HepG2 (cell line): Measurements from ENCODE around the gene SOHLH2. TPM values are rescaled to one million over a fixed set of nuclear protein-coding genes. Genes with fewer than 3 reads are reported as not detected.

Source experiments
- HOXA3 ChIP-seq: sonication (generic); formaldehyde crosslinking; IDR thresholded peaks from 2 replicates; pipeline ENCODE4 v1.5.0; 2020; ENCODE audit warnings: missing genetic modification reagents
- IRF2 ChIP-seq: IDR thresholded peaks from 2 replicates; pipeline ENCODE4 v1.6.1; 2018; ENCODE audit warnings: missing genetic modification reagents, missing compliant biosample characterization
- RELA ChIP-seq: sonication (generic); formaldehyde crosslinking; IDR thresholded peaks from 2 replicates; pipeline ENCODE4 v1.4.0; 2020; ENCODE audit warnings: missing genetic modification reagents
- ZNF251 ChIP-seq: sonication (generic); formaldehyde crosslinking; IDR thresholded peaks from 2 replicates; pipeline ENCODE4 v1.9.0; 2021; ENCODE audit warnings: mild to moderate bottlenecking, missing genetic modification reagents
- polyA plus RNA-seq, 8 experiments: library from polyadenylated mRNA; depleted of rRNA in 3 of 8; stranded (reverse) in 7 of 8; unstranded in 1 of 8; fragments of >200 nt; fragmentation: Illumina TruSeq in 4 of 8; extraction: Trizol in 4 of 8; gene quantifications; 2 replicates each; pipeline versions ENCODE4 v1.2.1 to v1.2.3, GENCODE V29; 2011 to 2016; ENCODE audit warnings: low read depth in 4 of 8, missing spikeins in 1 of 8, mixed read lengths in 1 of 8; ENCODE audit not compliant: insufficient read depth in 1 of 8
- total RNA-seq, 5 experiments: library from RNA; depleted of rRNA; stranded (reverse); fragments of >200 nt; fragmentation: Illumina TruSeq; extraction: Trizol; gene quantifications; 2 replicates each; pipeline ENCODE4 v1.2.3, GENCODE V29; 2016; ENCODE audit warnings: low read depth in 1 of 5
- TF ChIP-seq, protein P1 (sequence below): sonication (generic); formaldehyde crosslinking; IDR thresholded peaks from 2 replicates; pipeline ENCODE4 v1.5.0; 2020; ENCODE audit warnings: mild to moderate bottlenecking, missing genetic modification reagents
- TF ChIP-seq, protein P2 (sequence below): sonication (generic); formaldehyde crosslinking; IDR thresholded peaks from 2 replicates; pipeline ENCODE4 v1.4.0; 2020; ENCODE audit warnings: missing genetic modification reagents
- TF ChIP-seq, protein P3 (sequence below): IDR thresholded peaks from 2 replicates; pipeline ENCODE4 v1.6.1; 2016
- TF ChIP-seq, protein P4 (sequence below): sonication (generic); formaldehyde crosslinking; IDR thresholded peaks from 2 replicates; pipeline ENCODE4 v1.5.1; 2020; ENCODE audit warnings: missing genetic modification reagents, mild to moderate bottlenecking, borderline replicate concordance

SOHLH2 gene
- total and polyA plus RNA-seq, 2 of the 13 experiments (the other 11 are each of a cell fraction or from before 2014, with no cell fraction given): not detected

DNA sequence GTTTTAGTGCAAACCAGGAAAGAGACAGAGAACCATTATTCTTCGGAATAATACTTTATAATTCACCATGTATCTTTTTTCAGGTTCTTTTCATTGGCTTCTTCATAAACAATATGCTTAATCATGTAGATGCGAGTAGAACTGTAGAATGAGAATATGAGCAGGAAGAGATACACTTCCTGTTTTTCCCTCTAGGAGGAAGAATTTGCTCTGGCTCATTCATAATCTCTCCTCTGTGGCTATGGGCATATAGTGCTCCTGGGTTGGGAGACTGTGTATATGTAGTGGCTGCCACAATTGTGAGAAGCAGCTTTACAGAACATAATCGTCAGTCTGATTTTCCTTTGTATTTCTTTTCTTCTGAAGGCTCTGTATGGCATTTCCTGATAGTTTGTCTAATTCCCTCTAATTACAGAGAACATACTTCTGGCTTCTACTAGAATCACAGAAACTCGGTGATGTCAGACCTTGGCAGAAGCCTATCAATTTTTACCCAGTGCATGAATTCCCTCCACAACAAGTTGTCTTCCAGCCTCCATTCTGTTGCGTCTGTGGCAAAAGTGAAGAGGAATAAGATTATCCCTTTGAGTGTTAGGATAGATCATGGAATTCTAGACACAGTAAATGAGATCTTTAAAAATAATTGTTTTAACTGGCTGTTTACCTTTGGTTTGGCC is 80.3 kb downstream of the SOHLH2 start (continued):
- TF ChIP-seq, protein P1, sequence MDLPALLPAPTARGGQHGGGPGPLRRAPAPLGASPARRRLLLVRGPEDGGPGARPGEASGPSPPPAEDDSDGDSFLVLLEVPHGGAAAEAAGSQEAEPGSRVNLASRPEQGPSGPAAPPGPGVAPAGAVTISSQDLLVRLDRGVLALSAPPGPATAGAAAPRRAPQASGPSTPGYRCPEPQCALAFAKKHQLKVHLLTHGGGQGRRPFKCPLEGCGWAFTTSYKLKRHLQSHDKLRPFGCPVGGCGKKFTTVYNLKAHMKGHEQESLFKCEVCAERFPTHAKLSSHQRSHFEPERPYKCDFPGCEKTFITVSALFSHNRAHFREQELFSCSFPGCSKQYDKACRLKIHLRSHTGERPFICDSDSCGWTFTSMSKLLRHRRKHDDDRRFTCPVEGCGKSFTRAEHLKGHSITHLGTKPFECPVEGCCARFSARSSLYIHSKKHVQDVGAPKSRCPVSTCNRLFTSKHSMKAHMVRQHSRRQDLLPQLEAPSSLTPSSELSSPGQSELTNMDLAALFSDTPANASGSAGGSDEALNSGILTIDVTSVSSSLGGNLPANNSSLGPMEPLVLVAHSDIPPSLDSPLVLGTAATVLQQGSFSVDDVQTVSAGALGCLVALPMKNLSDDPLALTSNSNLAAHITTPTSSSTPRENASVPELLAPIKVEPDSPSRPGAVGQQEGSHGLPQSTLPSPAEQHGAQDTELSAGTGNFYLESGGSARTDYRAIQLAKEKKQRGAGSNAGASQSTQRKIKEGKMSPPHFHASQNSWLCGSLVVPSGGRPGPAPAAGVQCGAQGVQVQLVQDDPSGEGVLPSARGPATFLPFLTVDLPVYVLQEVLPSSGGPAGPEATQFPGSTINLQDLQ (CRISPR knock-in tag): no peak
- no peak for TF ChIP-seq IRF2 (CRISPR knock-in tag)
- no peak for TF ChIP-seq HOXA3 (CRISPR knock-in tag)
- TF ChIP-seq ZNF251: no peak
- TF ChIP-seq, protein P2, sequence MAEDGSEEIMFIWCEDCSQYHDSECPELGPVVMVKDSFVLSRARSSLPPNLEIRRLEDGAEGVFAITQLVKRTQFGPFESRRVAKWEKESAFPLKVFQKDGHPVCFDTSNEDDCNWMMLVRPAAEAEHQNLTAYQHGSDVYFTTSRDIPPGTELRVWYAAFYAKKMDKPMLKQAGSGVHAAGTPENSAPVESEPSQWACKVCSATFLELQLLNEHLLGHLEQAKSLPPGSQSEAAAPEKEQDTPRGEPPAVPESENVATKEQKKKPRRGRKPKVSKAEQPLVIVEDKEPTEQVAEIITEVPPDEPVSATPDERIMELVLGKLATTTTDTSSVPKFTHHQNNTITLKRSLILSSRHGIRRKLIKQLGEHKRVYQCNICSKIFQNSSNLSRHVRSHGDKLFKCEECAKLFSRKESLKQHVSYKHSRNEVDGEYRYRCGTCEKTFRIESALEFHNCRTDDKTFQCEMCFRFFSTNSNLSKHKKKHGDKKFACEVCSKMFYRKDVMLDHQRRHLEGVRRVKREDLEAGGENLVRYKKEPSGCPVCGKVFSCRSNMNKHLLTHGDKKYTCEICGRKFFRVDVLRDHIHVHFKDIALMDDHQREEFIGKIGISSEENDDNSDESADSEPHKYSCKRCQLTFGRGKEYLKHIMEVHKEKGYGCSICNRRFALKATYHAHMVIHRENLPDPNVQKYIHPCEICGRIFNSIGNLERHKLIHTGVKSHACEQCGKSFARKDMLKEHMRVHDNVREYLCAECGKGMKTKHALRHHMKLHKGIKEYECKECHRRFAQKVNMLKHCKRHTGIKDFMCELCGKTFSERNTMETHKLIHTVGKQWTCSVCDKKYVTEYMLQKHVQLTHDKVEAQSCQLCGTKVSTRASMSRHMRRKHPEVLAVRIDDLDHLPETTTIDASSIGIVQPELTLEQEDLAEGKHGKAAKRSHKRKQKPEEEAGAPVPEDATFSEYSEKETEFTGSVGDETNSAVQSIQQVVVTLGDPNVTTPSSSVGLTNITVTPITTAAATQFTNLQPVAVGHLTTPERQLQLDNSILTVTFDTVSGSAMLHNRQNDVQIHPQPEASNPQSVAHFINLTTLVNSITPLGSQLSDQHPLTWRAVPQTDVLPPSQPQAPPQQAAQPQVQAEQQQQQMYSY (CRISPR knock-in tag): no peak
- TF ChIP-seq, protein P3, sequence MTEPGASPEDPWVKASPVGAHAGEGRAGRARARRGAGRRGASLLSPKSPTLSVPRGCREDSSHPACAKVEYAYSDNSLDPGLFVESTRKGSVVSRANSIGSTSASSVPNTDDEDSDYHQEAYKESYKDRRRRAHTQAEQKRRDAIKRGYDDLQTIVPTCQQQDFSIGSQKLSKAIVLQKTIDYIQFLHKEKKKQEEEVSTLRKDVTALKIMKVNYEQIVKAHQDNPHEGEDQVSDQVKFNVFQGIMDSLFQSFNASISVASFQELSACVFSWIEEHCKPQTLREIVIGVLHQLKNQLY (CRISPR knock-in tag): no peak
- TF ChIP-seq, protein P4, sequence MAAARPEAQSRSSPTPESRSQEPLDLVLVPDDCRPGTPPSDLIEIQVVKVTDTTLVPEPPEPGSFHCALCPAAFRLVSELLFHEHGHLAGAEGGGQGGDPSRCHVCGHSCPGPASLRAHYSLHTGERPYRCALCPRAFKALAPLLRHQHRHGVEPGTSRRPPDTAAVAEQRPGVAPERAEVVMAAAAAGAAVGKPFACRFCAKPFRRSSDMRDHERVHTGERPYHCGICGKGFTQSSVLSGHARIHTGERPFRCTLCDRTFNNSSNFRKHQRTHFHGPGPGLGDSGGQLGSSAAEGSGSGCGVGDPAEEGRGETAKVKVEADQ (CRISPR knock-in tag): no peak
- TF ChIP-seq RELA: no peak
